Liver (tissue), 9 donors: ENCODE results near the gene RTN4RL1. TPM values are rescaled to one million over a fixed set of nuclear protein-coding genes. Genes with fewer than 3 reads are reported as not detected.

ENCODE experiments used
- DNase-seq: peaks from one replicate; pipeline ENCODE4 v3.0.0-alpha.2; 2017; ENCODE audit warnings: low spot score
- H3K27ac ChIP-seq, 2 donors: one replicate each; pipeline ENCODE4 v1.7.0; 2013; ENCODE audit warnings: inconsistent platforms in 2 of 2, low read length in 2 of 2, control low read depth in 1 of 2, low read depth in 1 of 2, mild to moderate bottlenecking in 1 of 2
- H3K27me3 ChIP-seq, 4 donors: one replicate each; pipeline versions ENCODE4 v1.6.1 to v1.7.0; 2013; ENCODE audit warnings: low read length in 3 of 4, inconsistent platforms in 1 of 4, mild to moderate bottlenecking in 1 of 4, moderate library complexity in 1 of 4; ENCODE audit not compliant: control insufficient read depth in 4 of 4, insufficient read depth in 4 of 4
- H3K36me3 ChIP-seq, 4 donors: one replicate each; pipeline versions ENCODE4 v1.6.1 to v1.7.0; 2013; ENCODE audit warnings: low read length in 3 of 4, mild to moderate bottlenecking in 3 of 4, low read depth in 1 of 4, moderate library complexity in 1 of 4; ENCODE audit not compliant: control insufficient read depth in 4 of 4, insufficient read depth in 3 of 4
- H3K4me1 ChIP-seq, 4 donors: one replicate each; pipeline versions ENCODE4 v1.6.1 to v1.7.0; 2013; ENCODE audit warnings: low read length in 3 of 4, mild to moderate bottlenecking in 3 of 4, moderate library complexity in 1 of 4; ENCODE audit not compliant: control insufficient read depth in 4 of 4, insufficient read depth in 4 of 4
- H3K4me3 ChIP-seq, 3 donors: one replicate each; pipeline versions ENCODE4 v1.6.1 to v1.7.0; 2013; ENCODE audit warnings: low read length in 3 of 3, control low read depth in 1 of 3, low read depth in 1 of 3, mild to moderate bottlenecking in 1 of 3
- H3K9ac ChIP-seq, 2 donors: one replicate each; pipeline ENCODE4 v1.7.0; 2013; ENCODE audit warnings: low read length in 2 of 2, mild to moderate bottlenecking in 2 of 2, moderate library complexity in 2 of 2, control low read depth in 1 of 2, low read depth in 1 of 2
- H3K9me3 ChIP-seq, 4 donors: one replicate each; pipeline versions ENCODE4 v1.6.1 to v1.7.0; 2013; ENCODE audit warnings: low read length in 3 of 4; ENCODE audit not compliant: control insufficient read depth in 4 of 4
- ATF3 ChIP-seq: IDR thresholded peaks from 2 replicates; pipeline ENCODE4 v1.6.1; 2016; ENCODE audit warnings: antibody characterized with exemption
- CTCF ChIP-seq: fragments of 150-350 bp; IDR thresholded peaks from 2 replicates; pipeline ENCODE4 v1.5.1; 2017; ENCODE audit warnings: improper control_type of control experiment, low read depth, low read length; ENCODE audit not compliant: missing input control
- EGR1 ChIP-seq, 2 donors: IDR thresholded peaks; 2 replicates each; pipeline ENCODE4 v1.6.1; 2016 to 2018; ENCODE audit warnings: antibody characterized with exemption in 2 of 2, low read depth in 2 of 2
- FOXA1 ChIP-seq: IDR thresholded peaks from 2 replicates; pipeline ENCODE4 v1.6.1; 2016; ENCODE audit warnings: antibody characterized with exemption
- FOXA2 ChIP-seq: IDR thresholded peaks from 2 replicates; pipeline ENCODE4 v1.6.1; 2016; ENCODE audit warnings: antibody characterized with exemption
- GABPA ChIP-seq, 2 donors: IDR thresholded peaks in 1 of 2; conservative IDR thresholded peaks in 1 of 2; 2 replicates each; pipeline ENCODE4 v1.6.1; 2016; ENCODE audit warnings: antibody characterized with exemption in 2 of 2, mild to moderate bottlenecking in 1 of 2, moderate library complexity in 1 of 2
- HNF4A ChIP-seq, 2 donors: conservative IDR thresholded peaks; 2 replicates each; pipeline ENCODE4 v1.6.1; 2016; ENCODE audit warnings: antibody characterized with exemption in 2 of 2, mild to moderate bottlenecking in 2 of 2
- HNF4G ChIP-seq: IDR thresholded peaks from 2 replicates; pipeline ENCODE4 v1.6.1; 2016; ENCODE audit warnings: antibody characterized with exemption
- JUND ChIP-seq, 2 donors: IDR thresholded peaks; 2 replicates each; pipeline ENCODE4 v1.6.1; 2016; ENCODE audit warnings: antibody characterized with exemption in 2 of 2
- NR2F2 ChIP-seq: IDR thresholded peaks from 2 replicates; pipeline ENCODE4 v1.6.1; 2016; ENCODE audit warnings: antibody characterized with exemption
- RAD21 ChIP-seq, 2 donors: IDR thresholded peaks; 2 replicates each; pipeline ENCODE4 v1.6.1; 2016; ENCODE audit warnings: antibody characterized with exemption in 2 of 2, mild to moderate bottlenecking in 2 of 2
- REST ChIP-seq: IDR thresholded peaks from 2 replicates; pipeline ENCODE4 v1.6.1; 2016; ENCODE audit warnings: antibody characterized with exemption, mild to moderate bottlenecking
- RXRA ChIP-seq, 2 donors: IDR thresholded peaks; 2 replicates each; pipeline ENCODE4 v1.6.1; 2017 to 2018; ENCODE audit warnings: antibody characterized with exemption in 2 of 2, mild to moderate bottlenecking in 1 of 2
- TAF1 ChIP-seq: conservative IDR thresholded peaks from 2 replicates; pipeline ENCODE4 v1.6.1; 2016; ENCODE audit warnings: antibody characterized with exemption, mild to moderate bottlenecking
- YY1 ChIP-seq: IDR thresholded peaks from 2 replicates; pipeline ENCODE4 v1.6.1; 2016; ENCODE audit warnings: antibody characterized with exemption, mild to moderate bottlenecking
- ZBTB33 ChIP-seq: IDR thresholded peaks from 2 replicates; pipeline ENCODE4 v1.6.1; 2016; ENCODE audit warnings: antibody characterized with exemption
- WGBS: extraction: QIAGEN DNeasy Blood & Tissue Kit; methylation state at CpG from one replicate; pipeline ENCODE4 v1.1.7; 2013; 5-methylcytosine and 5-hydroxymethylcytosine counted together
- polyA plus RNA-seq, 2 donors: library from polyadenylated mRNA; stranded (reverse) in 1 of 2; unstranded in 1 of 2; fragments of 200-250 nt in 1 of 2; fragments of >200 nt in 1 of 2; fragmentation: Nextera tagmentation in 1 of 2; extraction: Ambion mirVana in 1 of 2; gene quantifications; one replicate each; pipeline versions ENCODE4 v1.2.1 to v1.2.3, GENCODE V29; 2013 to 2015
- total RNA-seq, 2 donors: library from RNA; depleted of rRNA; stranded (reverse); fragments of >200 nt; gene quantifications; one replicate each; pipeline ENCODE4 v1.2.3, GENCODE V29; 2014
- TF ChIP-seq, protein P1 (sequence below): IDR thresholded peaks from 2 replicates; pipeline ENCODE4 v1.6.1; 2016; ENCODE audit warnings: antibody characterized with exemption
- donor health status: healthy.
- donor health status: healthy.
- donor health status: healthy.
- donor health status: healthy.
- donor health status: healthy.

The RTN4RL1 gene
- total and polyA plus RNA-seq, 4 donors: 0.04 to 5.4 (median 1.2) TPM

- Histone ChIP-seq H3K4me1 (peaks cover 24 to 63% (median 45%) of the 10 kb centered on the region in 4 donors), H3K36me3 (no peaks in the 10 kb centered on the region), H3K27me3 (no peaks in the 10 kb centered on the region), H3K9me3 (no peaks in the 10 kb centered on the region), H3K9ac (no peak overlapping the region), H3K27ac (peak overlapping the region; percentile 19 to 83), H3K4me3 (peak overlapping the region; percentile 28 to 59 (median 32))
- 29% methylated on average over 14 of the region's 14 CpGs for WGBS
- no peak for TF ChIP-seq FOXA1
- TF ChIP-seq YY1: no peak
- no peak for TF ChIP-seq HNF4A (conservative IDR thresholded peaks at IDR 0.05)
- TF ChIP-seq TAF1: no peak
- TF ChIP-seq HNF4G: no peak
- TF ChIP-seq ATF3: no peak
- no peak for TF ChIP-seq JUND (IDR thresholded peaks at IDR 0.05)
- no peak for TF ChIP-seq GABPA (IDR thresholded peaks at IDR 0.05 in 1 of 2, conservative IDR thresholded peaks at IDR 0.05 in 1 of 2)
- no peak for TF ChIP-seq NR2F2
- no peak for TF ChIP-seq EGR1 (IDR thresholded peaks at IDR 0.05; ENCODE audit: low read depth in 2 of 2)
- TF ChIP-seq RXRA (IDR thresholded peaks at IDR 0.05): no peak
- no peak for TF ChIP-seq ZBTB33
- no peak for TF ChIP-seq RAD21 (IDR thresholded peaks at IDR 0.05)
- TF ChIP-seq, protein P1, sequence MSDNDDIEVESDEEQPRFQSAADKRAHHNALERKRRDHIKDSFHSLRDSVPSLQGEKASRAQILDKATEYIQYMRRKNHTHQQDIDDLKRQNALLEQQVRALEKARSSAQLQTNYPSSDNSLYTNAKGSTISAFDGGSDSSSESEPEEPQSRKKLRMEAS: no peak
- no peak for TF ChIP-seq REST
- DNase-seq: no peak
These were observed 29.0 kb downstream of the RTN4RL1 start for GRCh38 chr17:1995907-1996799.

- Histone ChIP-seq H3K27ac (peak overlapping the region; percentile 19 to 83), H3K27me3 (no peaks in the 10 kb centered on the region), H3K9me3 (no peaks in the 10 kb centered on the region), H3K4me1 (peaks cover 24 to 56% (median 40%) of the 10 kb centered on the region in 4 donors), H3K9ac (no peak overlapping the region), H3K4me3 (peak overlapping the region; percentile 28 to 63 (median 59)), H3K36me3 (no peaks in the 10 kb centered on the region)
- DNase-seq: no peak
- 41% methylated on average over 16 of the region's 16 CpGs for WGBS
- TF ChIP-seq GABPA (IDR thresholded peaks at IDR 0.05 in 1 of 2, conservative IDR thresholded peaks at IDR 0.05 in 1 of 2): no peak
- no peak for TF ChIP-seq FOXA2
- no peak for TF ChIP-seq ZBTB33
- no peak for TF ChIP-seq REST
- no peak for TF ChIP-seq HNF4G
- no peak for TF ChIP-seq CTCF
These were observed 29.7 kb downstream of the RTN4RL1 start for GRCh38 chr17:1995321-1995892.
